Measurements from ENCODE around the gene PIK3R1. TPM values are rescaled to one million over a fixed set of nuclear protein-coding genes. Genes with fewer than 3 reads are reported as not detected.

The PIK3R1 gene
- 20.8 TPM for polyA plus RNA-seq (2012; ENCODE audit: missing spikeins)

- FAIRE-seq: peak; percentile 97
- DNase-seq (ENCODE audit: insufficient read length): peak; percentile 83
- TF ChIP-seq POLR2AphosphoS5 (IDR thresholded peaks at IDR 0.05; ENCODE audit: low read depth, low read length) (peak; percentile 88), POLR2A (IDR thresholded peaks at IDR 0.05; ENCODE audit: low read depth, low read length) (peak; percentile 87), TAF1 (IDR thresholded peaks at IDR 0.05; ENCODE audit: borderline replicate concordance, low read depth, low read length) (peak; percentile 80; the same call in 1 of the 2 replicates)
Measured at GRCh38 chr5:68215208-68215897, at the start of gene PIK3R1. TSS of gene PIK3R1 (plus strand) at chr5:68215756. CDS start at chr5:68226676, 10,920 bp downstream.

DNA sequence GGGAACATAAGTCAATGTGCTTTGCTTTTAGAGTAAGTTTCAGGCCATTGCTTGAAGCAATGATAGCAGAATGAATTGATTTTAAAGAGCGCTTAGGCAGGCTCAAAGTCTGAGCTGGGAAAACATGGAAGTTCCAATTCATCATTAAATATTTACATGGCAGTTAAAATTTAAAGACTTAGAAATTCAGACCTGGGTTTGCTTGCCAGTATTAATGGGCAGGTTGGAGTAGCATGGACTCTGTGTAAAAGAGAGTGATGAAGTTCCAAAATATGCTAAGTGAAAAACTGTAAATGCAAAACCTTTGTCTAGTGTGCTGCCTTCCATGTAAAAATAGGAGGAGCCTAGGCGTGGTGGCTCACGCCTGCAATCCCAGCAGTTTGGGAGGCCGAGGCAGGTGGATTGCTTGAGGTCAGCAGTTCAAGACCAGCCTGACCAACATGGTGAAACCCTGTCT lies 48.3 kb upstream of the PIK3R1 start:
- DNase-seq (ENCODE audit: insufficient read length) (no peak), FAIRE-seq (no peak)
- TF ChIP-seq POLR2AphosphoS5 (IDR thresholded peaks at IDR 0.05; ENCODE audit: low read depth, low read length): no peak
- no peak for TF ChIP-seq POLR2A (IDR thresholded peaks at IDR 0.05; ENCODE audit: low read depth, low read length)
- TF ChIP-seq TAF1 (IDR thresholded peaks at IDR 0.05; ENCODE audit: borderline replicate concordance, low read depth, low read length): no peak

DNA sequence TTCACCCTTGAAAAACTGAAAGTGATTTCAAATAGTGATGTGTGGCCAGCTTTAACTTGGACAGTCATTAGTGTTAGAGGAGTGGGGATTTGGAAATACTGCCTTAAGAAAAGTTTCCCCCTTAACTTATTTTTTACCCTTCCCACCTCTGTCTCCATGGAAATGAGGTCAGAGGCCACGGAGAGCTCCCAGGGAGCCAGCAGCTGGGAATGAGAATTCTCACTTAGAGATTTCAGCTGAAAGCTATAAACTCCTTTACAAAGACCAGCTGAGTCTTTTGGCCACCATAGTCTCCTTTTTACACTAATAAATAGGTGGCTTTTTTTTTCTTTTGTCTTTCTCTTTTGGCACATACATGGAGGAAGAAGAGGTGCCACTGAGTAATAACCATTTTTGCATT lies 45.7 kb upstream of the PIK3R1 start:
- DNase-seq (ENCODE audit: insufficient read length) (no peak), FAIRE-seq (no peak)
- TF ChIP-seq TAF1 (IDR thresholded peaks at IDR 0.05; ENCODE audit: borderline replicate concordance, low read depth, low read length) (no peak), POLR2AphosphoS5 (IDR thresholded peaks at IDR 0.05; ENCODE audit: low read depth, low read length) (no peak), POLR2A (IDR thresholded peaks at IDR 0.05; ENCODE audit: low read depth, low read length) (no peak)

DNA sequence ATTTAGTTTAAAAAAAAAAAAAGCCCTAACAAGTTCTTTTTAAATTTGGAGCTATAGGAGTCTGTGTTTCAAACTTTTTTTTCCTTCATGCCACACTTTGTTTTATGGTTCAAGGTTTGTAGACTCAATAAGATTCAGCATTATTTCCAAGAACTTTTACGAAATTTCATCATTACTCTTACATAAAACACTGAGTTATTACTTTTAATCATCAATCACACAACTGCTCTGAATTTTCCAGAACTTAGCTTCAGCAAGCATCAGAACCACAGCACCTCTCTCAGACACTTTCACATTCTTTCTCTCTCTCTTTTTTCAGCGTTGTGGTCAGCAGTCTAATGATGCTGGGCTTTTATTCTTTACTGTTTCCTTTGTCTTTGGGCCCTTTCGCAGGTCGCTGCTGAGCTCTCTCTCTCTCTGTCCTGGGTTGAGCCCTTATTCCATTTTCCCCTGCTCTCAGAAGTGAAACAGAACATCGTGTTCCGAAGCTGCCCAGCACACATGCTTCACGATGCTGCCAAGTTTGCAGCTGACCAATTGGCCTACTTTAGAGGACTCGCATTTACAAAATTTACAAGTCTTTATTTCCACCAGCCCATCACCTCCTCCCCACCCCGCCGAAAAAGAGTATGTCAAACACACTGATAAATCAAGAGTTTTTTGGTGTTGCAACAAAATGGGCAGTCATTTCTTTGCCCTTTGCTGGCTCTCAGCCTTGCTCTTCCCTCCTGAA lies 44.6 kb upstream of the PIK3R1 start:
- no peak for DNase-seq (ENCODE audit: insufficient read length)
- no peak for FAIRE-seq
- TF ChIP-seq POLR2AphosphoS5 (IDR thresholded peaks at IDR 0.05; ENCODE audit: low read depth, low read length): no peak
- no peak for TF ChIP-seq POLR2A (IDR thresholded peaks at IDR 0.05; ENCODE audit: low read depth, low read length)
- TF ChIP-seq TAF1 (IDR thresholded peaks at IDR 0.05; ENCODE audit: borderline replicate concordance, low read depth, low read length): no peak

GRCh38 chr5:68172314-68172713 lies 43.2 kb upstream of the PIK3R1 start:
- FAIRE-seq (no peak), DNase-seq (ENCODE audit: insufficient read length) (no peak)
- TF ChIP-seq TAF1 (IDR thresholded peaks at IDR 0.05; ENCODE audit: borderline replicate concordance, low read depth, low read length): no peak
- no peak for TF ChIP-seq POLR2AphosphoS5 (IDR thresholded peaks at IDR 0.05; ENCODE audit: low read depth, low read length)
- TF ChIP-seq POLR2A (IDR thresholded peaks at IDR 0.05; ENCODE audit: low read depth, low read length): no peak

- no peak for FAIRE-seq
Measured at GRCh38 chr5:68173007-68173406, 42.5 kb upstream of the PIK3R1 start.

DNA sequence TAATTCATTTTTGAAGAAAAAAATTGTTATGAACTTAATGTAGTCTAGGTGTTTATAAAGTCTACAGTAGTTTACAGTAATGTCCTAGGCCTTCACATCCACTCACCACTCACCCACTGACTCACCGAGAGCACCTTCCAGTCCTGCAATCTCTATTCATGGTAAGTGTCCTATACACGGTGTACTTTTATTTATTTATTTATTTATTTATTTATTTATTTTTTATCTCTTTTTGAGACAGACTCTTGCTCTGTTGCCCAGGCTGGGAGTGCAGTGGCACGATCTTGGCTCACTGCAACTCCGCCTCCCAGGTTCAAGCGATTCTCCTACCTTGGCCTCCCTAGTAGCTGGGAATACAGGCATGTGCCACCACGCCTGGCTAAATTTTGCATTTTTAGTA lies 39.3 kb upstream of the PIK3R1 start:
- no peak for TF ChIP-seq POLR2A (IDR thresholded peaks at IDR 0.05; ENCODE audit: low read depth, low read length)
- no peak for TF ChIP-seq POLR2AphosphoS5 (IDR thresholded peaks at IDR 0.05; ENCODE audit: low read depth, low read length)
- no peak for TF ChIP-seq TAF1 (IDR thresholded peaks at IDR 0.05; ENCODE audit: borderline replicate concordance, low read depth, low read length)
- FAIRE-seq (no peak), DNase-seq (ENCODE audit: insufficient read length) (no peak)

More at GRCh38 chr5:68173007-68173406, 42.5 kb upstream of the PIK3R1 start:
- TF ChIP-seq TAF1 (IDR thresholded peaks at IDR 0.05; ENCODE audit: borderline replicate concordance, low read depth, low read length) (no peak), POLR2AphosphoS5 (IDR thresholded peaks at IDR 0.05; ENCODE audit: low read depth, low read length) (no peak), POLR2A (IDR thresholded peaks at IDR 0.05; ENCODE audit: low read depth, low read length) (no peak)
- DNase-seq (ENCODE audit: insufficient read length): no peak

DNA sequence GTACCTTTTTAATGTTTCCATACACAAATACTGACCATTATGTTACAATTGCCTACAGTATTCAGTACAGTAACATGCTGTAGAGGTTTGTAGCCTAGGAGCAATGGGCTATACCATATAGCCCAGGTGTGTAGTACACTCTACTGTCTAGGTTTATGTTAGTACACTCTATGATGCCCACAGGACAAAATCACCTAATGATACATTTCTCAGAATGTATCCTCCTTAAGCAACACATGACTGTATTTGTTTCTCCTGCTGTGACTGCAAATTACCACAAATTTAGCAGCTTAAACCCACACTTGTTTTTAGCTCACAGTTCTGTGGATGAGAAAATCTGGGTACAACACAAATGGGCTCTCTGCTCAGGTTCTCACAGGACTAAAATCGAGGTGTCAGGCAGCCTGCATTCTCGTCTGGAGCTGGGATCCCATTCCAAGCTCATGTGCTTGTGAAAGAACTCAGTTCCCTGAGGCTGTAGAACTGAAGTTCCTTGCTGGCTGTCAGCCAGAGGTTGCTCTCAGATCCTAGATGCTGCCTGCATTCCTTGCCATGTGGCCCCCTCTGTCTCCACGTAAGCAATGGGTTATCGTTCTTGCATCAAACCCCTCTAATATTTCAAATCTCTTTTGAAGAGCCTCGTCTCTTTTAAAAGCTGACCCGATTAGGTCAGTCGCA lies 38.6 kb upstream of the PIK3R1 start:
- DNase-seq (ENCODE audit: insufficient read length) (no peak), FAIRE-seq (peak; percentile 21)
- TF ChIP-seq POLR2AphosphoS5 (IDR thresholded peaks at IDR 0.05; ENCODE audit: low read depth, low read length) (no peak), TAF1 (IDR thresholded peaks at IDR 0.05; ENCODE audit: borderline replicate concordance, low read depth, low read length) (no peak), POLR2A (IDR thresholded peaks at IDR 0.05; ENCODE audit: low read depth, low read length) (no peak)

DNA sequence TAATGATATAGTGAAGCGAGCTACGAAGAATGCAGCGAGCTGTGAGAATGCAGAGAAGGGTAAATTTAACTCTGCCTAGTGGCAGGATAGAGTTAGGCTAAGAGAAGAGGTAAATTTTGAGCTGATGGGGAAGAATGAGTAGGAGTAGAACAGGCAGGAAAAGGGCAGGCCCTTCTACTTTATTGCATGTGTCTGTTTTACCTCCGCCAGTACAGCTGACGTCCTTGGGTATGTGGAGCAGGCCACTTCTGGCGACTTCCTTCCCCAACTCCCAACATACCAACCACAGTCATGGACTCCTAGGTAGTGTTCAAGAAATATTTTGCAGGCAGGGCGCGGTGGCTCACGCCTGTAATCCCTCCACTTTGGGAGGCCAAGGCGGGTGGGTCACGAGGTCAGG lies 37.9 kb upstream of the PIK3R1 start:
- DNase-seq (ENCODE audit: insufficient read length) (no peak), FAIRE-seq (no peak)
- TF ChIP-seq TAF1 (IDR thresholded peaks at IDR 0.05; ENCODE audit: borderline replicate concordance, low read depth, low read length): no peak
- TF ChIP-seq POLR2A (IDR thresholded peaks at IDR 0.05; ENCODE audit: low read depth, low read length): no peak
- no peak for TF ChIP-seq POLR2AphosphoS5 (IDR thresholded peaks at IDR 0.05; ENCODE audit: low read depth, low read length)

DNA sequence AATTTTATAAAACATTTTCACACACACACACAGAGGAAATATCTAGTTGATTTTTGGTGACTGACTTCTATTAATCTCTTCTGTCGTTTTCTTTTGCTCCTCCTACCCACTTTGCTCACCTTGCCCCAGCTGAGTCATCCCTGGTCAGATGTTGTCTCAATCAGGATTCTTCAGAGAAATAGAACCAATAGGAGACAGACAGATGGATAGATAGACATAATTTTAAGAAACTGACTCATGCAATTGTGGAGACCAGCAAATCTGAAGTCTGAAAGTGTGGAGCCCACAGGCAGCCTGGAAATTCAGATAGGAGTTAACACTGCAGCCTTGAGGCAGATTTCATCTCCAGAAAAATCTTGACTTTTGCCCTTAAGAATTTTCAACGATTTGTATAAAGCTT lies 37.0 kb upstream of the PIK3R1 start:
- DNase-seq (ENCODE audit: insufficient read length) (no peak), FAIRE-seq (no peak)
- TF ChIP-seq POLR2A (IDR thresholded peaks at IDR 0.05; ENCODE audit: low read depth, low read length) (no peak), TAF1 (IDR thresholded peaks at IDR 0.05; ENCODE audit: borderline replicate concordance, low read depth, low read length) (no peak), POLR2AphosphoS5 (IDR thresholded peaks at IDR 0.05; ENCODE audit: low read depth, low read length) (no peak)

Measured in GM12892 (cell line).